GM18870 (cell line): Measurements from ENCODE around the gene LAMA3.

Experiments
- ATAC-seq: cut with Tn5 transposase; IDR thresholded peaks from one replicate; pipeline ENCODE4 v1.9.1; 2021; ENCODE audit warnings: moderate library complexity; ENCODE audit not compliant: unreplicated experiment

The LAMA3 gene

GRCh38 chr18:23934252-23934651, 245.0 kb downstream of the LAMA3 start:
- no peak for ATAC-seq

DNA sequence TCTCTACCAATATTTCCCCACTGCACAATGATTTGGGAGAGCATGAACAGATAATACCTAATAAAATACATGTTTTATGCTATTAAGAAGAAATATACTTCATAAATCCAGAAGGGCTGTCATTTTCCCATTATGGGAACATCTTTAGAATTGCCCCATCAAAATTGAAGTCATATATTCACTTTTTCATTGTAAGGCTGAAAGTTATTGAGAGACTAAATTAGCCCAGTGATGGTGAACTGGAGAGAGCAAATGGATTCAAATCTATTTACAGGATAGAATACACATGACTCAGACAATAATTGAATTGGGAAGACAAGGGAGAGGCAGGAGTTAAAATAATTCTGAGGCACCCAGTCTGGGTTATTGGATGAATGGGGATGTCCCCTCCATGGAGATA, 245.6 kb downstream of the LAMA3 start:
- ATAC-seq, result no peak

- ATAC-seq, result no peak
These were observed 246.6 kb downstream of the LAMA3 start for GRCh38 chr18:23935804-23936203.

- ATAC-seq, result no peak
These were observed 247.2 kb downstream of the LAMA3 start for GRCh38 chr18:23936381-23936958.

DNA sequence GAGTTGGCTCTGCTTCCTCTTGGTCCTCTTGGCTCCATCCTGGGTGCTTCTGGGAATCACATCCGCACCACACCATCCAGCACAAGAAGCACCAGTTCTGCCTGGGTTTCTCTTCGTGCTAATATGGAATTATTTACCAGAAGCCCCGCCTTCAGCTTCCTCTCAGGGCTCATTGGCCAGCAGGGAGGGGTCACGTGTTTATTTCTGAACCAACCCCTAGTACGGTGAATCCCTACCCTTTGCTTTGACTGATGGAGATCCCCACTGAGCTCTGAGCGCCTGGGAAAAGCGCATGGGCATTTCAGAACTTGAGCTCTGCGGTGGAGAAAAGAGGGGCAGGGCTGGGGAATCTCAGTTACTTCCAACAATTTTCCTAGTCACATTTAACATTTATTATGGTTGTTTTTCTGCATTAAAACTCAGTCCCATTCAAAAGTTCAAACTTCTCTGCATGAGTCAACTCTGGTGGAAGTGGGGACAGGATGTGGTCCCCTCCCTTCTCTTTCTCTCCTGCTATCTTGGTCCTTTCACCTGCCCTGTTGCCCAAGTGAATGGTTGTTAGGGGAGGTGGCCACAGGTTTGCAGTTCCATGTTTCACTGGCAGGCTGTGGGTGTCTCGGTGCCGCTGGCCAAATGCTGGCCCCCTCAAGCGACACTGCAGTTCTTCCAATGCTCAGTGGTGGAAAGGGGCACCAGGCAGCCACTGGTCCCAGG, 248.9 kb downstream of the LAMA3 start:
- ATAC-seq, result no peak

- no peak for ATAC-seq
These were observed 249.7 kb downstream of the LAMA3 start for GRCh38 chr18:23938901-23939341.

GRCh38 chr18:23939366-23939765, 250.1 kb downstream of the LAMA3 start:
- ATAC-seq, result no peak

DNA sequence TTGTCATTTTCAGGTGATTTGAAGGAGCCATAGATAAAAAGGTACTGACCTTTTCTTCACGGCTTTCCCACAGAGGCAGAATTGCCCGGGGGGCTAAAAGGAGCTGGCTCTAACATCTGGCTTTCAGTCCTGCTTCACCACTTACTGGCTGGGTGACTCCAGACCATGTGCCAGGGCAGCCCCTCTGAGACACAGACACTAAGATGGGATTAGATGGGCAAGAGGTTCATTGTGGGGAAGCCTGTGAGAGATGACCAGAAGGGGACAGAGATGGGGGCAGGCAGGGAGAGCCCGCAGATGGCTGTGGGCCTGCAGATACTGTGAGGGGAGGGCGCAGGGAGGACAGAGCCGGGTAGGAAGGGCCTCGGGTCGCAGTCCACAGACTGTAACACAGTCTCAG, 250.6 kb downstream of the LAMA3 start:
- no peak for ATAC-seq

DNA sequence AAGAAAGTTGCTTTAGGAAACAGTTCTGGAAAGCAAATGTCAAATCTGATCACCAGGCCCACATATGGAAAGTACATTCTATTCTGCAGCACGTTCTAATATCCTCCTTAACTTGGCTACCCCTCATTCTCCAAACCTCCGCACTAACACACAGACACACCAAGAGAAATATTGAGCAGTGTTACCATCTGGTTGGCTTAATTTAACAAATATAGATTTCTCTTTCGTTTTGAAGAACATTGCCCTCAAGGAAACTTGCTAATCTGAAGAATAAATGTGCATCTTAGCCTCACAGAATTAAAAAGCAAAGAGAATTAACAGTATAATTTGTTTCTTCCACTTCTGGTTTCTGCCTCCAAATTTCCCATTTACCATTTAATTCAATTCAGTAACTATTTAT, 252.5 kb downstream of the LAMA3 start:
- ATAC-seq, result no peak

DNA sequence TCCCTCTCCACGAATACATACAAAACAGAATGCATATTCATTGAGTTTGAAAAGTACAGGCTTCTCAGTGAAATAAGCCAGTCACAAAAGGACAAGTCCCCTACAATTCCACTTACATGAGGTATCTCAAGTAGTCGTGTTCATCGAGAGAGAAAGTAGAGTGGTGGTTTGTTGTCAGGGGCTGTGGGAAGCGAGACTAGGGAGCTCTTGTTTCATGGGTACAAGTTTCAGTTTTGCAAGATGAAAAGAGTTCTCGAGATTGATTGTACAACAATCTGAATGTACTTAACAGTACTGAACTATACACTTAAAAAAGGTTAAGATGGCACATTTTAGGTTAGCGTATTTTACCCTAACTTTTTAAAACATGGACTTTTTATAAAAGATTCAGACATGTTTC, 253.9 kb downstream of the LAMA3 start:
- peak; percentile 77 for ATAC-seq

GRCh38 chr18:23943903-23944624, 254.8 kb downstream of the LAMA3 start:
- no peak for ATAC-seq

DNA sequence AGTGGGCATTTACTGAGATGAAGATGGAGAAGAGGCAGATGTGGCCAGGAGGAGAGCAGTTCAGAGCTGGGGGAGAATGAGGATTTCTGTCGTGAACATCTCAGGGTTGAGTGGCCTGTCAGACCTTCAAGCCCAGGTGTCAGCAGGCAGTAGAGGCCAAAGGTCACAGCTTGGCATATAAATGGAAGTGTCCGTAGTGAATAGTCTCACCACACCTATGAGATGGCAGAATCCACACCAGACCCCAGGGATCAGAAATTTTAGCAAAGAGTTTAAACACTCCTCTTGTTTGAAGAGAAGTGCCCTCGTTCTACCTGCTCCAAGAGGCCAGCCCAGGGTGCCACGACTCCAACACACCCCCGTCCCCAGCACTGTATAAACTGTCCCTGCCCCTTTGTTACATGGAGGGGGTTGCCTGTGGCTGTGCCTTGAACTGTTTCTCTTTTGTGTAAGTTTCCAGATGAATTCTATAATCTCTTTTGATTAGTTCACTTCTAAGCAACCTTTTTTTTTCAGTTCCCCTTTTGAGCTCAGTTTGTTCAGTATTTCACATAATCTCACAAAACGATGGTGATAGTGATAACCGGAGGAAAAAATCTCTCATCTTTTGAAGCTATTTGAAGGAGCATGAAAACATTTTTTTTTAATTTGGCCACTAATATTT, 256.3 kb downstream of the LAMA3 start:
- no peak for ATAC-seq

- ATAC-seq, result no peak
These were observed 260.6 kb downstream of the LAMA3 start for GRCh38 chr18:23949863-23950262.

DNA sequence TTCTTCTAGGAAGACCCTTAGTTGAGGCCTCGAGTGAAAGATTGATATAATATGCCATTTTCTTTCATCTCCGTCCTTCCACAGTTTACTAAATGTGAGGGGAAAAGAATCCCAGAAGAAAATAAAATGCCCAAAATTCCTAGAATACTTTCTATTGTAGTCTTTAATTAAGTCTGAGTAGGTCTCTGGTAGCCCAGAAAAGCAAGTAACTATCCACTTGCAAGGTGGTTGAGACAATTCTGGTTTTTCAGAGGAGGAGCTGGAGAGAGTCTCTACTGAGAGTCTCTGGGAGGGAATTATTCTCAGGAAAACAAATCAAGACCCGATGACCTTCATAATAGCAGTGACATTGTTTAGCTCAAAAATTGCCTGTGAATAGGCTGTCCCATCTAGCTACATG, 261.4 kb downstream of the LAMA3 start:
- no peak for ATAC-seq

DNA sequence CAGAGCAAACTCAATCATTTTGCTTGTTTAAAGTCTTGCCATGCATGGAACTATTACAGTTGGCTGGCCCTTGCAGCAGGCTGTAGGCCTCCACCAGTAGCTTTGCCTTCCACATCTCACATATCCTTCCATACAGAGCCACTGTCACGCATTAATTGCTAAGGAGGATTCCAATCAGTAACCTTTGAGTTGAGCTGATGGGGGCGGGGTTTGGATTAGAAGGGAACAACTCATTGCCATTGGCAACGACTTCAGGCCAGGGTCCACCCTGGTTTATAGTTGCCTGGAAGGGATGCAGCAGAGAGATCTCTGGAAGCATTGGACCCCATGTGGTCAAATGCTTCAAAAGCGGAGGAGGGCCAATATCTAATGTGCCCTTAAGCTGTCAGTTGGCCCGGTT, 262.0 kb downstream of the LAMA3 start:
- ATAC-seq, result no peak

DNA sequence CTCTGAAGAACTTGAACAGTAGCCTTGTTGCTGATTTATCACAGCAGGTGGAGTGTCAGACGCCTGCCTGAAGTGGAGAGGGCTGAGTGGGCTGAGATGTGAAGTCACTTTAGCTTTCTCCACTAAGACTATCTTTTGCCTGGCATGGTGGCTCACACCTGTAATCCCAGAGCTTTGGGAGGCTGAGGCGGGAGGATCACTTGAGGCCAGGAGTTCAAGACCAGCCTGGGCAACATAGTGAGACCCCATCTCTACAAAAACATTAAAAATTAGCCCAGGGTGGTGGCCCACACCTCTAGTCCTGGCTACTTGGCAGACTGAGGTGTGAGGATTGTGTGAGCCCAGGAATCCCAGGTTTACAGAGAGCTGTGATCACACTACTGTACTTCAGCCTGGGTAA, 264.7 kb downstream of the LAMA3 start:
- no peak for ATAC-seq

- ATAC-seq, result no peak
These were observed 267.2 kb downstream of the LAMA3 start for GRCh38 chr18:23956483-23956882.

- ATAC-seq, result no peak
These were observed 268.8 kb downstream of the LAMA3 start for GRCh38 chr18:23958036-23958435.

GRCh38 chr18:23963443-23964165, 274.4 kb downstream of the LAMA3 start:
- no peak for ATAC-seq

DNA sequence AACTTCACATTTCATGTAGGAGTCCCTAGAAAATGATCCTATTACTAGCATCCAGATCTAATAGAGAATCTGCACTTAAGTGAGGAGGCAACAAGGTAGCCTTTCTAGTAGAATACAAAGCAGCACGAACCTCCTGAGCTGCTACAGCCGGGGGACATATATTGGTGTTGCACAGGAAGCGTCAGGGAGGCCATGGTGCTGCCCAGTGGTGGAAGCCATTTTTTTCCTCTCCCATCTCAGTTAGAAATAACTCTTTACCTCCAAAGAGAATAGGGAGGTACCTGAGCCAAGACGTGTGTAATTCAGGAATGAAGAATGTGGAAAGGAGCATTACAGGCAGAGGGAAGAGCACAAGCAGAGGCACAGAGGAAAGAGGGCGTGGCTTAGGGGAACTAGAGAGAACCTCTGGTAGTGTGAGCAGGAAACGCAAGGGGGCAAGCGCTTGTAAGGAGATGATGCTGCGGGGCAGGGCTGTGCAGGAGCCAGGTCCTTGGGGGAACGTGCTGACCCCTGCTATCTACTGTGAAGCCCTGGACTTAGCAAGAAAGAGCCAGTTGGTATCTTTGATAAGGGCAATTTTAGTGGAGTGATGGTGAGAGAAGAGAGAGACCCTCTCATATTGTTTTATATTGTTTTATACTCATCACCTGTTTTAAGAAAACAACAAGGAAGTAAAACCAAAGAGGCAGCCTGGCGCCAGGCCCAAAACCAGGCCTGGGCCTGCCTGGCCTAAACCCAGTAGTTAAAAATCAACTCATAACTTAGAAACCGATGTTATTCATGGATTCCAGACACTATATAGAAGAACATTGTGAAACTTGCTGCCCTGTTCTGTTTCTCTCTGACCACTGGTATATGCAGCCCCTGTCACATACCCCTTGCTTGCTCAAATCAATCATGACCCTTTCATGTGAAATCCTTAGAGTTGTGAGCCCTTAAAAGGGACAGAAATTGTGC, 275.3 kb downstream of the LAMA3 start:
- ATAC-seq, result no peak
